Stimulated activated CD8-positive, alpha-beta memory T cell treated with anti-CD3 and anti-CD28 coated beads, Interleukin-15, amount 100 ng/mL, for 24 hours (primary cell): ENCODE results near the gene BPIFB3.

Experiments
- DNase-seq: peaks from one replicate; pipeline ENCODE4 v3.0.0-alpha.2; 2020; ENCODE audit warnings: low read depth

Gene BPIFB3

GRCh38 chr20:33053291-33054106, at the start of gene BPIFB3:
TSS of gene BPIFB3 (plus strand) at chr20:33053903. CDS start at chr20:33055436, 1,533 bp downstream.
- DNase-seq = no peak

- no peak for DNase-seq
These were observed 49.5 kb upstream of the BPIFB3 start, which contains the start of gene SUN5 for GRCh38 chr20:33004141-33004751. TSS of gene SUN5 (minus strand) at chr20:33004433. CDS start at chr20:33004340, 93 bp downstream.

GRCh38 chr20:33005132-33005566, 48.6 kb upstream of the BPIFB3 start:
- DNase-seq = no peak

GRCh38 chr20:33005908-33006775, 47.6 kb upstream of the BPIFB3 start:
- no peak for DNase-seq

- DNase-seq = no peak
These were observed 46.8 kb upstream of the BPIFB3 start for GRCh38 chr20:33006776-33007375.

GRCh38 chr20:33007376-33008335, 46.0 kb upstream of the BPIFB3 start, which contains the start of gene BPIFB2:
TSS of gene BPIFB2 (plus strand) at chr20:33007704. CDS start at chr20:33008575, 871 bp downstream.
- DNase-seq = no peak

GRCh38 chr20:33008336-33009213, 45.1 kb upstream of the BPIFB3 start:
- no peak for DNase-seq

GRCh38 chr20:33009214-33010132, 44.2 kb upstream of the BPIFB3 start:
- no peak for DNase-seq

- DNase-seq = no peak
These were observed 43.6 kb upstream of the BPIFB3 start for GRCh38 chr20:33010133-33010504.

GRCh38 chr20:33010674-33011449, 42.8 kb upstream of the BPIFB3 start:
- DNase-seq = no peak

GRCh38 chr20:33012327-33013189, 41.1 kb upstream of the BPIFB3 start:
- no peak for DNase-seq

GRCh38 chr20:33013701-33014326, 39.9 kb upstream of the BPIFB3 start:
- DNase-seq = no peak

GRCh38 chr20:33014336-33015113, 39.2 kb upstream of the BPIFB3 start:
- DNase-seq = no peak

GRCh38 chr20:33015114-33015484, 38.6 kb upstream of the BPIFB3 start:
- no peak for DNase-seq
